Measurements from ENCODE around the gene MAP3K6. TPM values are rescaled to one million over a fixed set of nuclear protein-coding genes. Genes with fewer than 3 reads are reported as not detected.

Gene MAP3K6
- total RNA-seq, 1 experiment from 2014 or later, result 25.1 TPM

DNA sequence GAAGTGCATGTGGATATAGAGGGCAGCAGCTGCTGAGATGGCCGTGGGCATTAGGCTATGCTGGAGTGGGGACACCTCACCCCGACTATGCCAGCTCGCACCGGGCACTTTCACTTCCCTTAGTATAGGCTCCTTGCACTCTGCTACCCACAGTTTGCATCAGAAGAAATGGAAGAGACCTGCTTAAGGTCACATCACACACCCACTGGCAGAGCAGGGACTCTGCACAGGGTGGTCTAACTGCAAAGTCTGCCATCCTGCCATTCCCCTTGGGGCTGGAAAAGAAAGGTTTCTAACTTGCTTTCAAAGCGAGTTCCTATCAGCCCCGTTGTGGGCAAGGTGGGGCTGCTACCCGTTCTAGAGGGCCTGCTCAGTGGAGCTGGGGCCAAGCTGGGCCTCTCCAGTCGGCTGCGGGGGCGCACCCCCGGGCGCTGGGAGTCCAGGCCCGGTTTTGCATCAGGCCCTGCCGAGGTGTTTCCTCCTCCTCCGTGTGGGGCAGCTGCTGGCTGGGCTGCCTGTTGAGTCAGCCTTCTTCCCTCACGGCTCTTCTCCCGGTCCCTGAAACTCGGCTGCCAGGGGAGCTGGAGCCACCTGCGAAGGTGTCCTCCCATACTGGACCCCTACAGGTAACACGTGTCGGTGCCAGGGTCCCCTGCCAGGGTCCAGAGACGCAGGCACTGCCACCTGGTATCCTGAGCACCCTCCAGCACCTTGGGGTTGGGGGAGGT, 25.1 kb downstream of the MAP3K6 start, which contains the start of gene SYTL1:
TSS of gene SYTL1 (plus strand) at position 498 of the 728 bp plus-strand sequence. CDS start 3,313 bp downstream, outside the sequence.
- peak within 1 kb of the TSS; percentile 79 for H3K4me3 ChIP-seq (ENCODE audit: low read length)
- peak within 1 kb of the TSS; percentile 88 for H3K27ac ChIP-seq (ENCODE audit: low read length)
- no peaks in the 10 kb centered on the region for H3K9me3 ChIP-seq (ENCODE audit: low read length)
- H3K79me2 ChIP-seq (ENCODE audit: low read length), result peaks cover 24% of the 10 kb centered on the region
- peak; percentile 86 for DNase-seq
- peaks cover 37% of the 10 kb centered on the region for H3K4me1 ChIP-seq (ENCODE audit: insufficient read depth, low read length)
- peak within 1 kb of the TSS; percentile 89 for H2AFZ ChIP-seq (ENCODE audit: low read length)
- H3K4me2 ChIP-seq (ENCODE audit: low read length), result peak within 1 kb of the TSS; percentile 99
- H3F3A ChIP-seq (ENCODE audit: low read length, unreplicated experiment), result no peaks in the 10 kb centered on the region
- peak; percentile 72 for ATAC-seq
- H3K9ac ChIP-seq (ENCODE audit: low read length), result peak within 1 kb of the TSS; percentile 82
- TF ChIP-seq, protein P1, sequence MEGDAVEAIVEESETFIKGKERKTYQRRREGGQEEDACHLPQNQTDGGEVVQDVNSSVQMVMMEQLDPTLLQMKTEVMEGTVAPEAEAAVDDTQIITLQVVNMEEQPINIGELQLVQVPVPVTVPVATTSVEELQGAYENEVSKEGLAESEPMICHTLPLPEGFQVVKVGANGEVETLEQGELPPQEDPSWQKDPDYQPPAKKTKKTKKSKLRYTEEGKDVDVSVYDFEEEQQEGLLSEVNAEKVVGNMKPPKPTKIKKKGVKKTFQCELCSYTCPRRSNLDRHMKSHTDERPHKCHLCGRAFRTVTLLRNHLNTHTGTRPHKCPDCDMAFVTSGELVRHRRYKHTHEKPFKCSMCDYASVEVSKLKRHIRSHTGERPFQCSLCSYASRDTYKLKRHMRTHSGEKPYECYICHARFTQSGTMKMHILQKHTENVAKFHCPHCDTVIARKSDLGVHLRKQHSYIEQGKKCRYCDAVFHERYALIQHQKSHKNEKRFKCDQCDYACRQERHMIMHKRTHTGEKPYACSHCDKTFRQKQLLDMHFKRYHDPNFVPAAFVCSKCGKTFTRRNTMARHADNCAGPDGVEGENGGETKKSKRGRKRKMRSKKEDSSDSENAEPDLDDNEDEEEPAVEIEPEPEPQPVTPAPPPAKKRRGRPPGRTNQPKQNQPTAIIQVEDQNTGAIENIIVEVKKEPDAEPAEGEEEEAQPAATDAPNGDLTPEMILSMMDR (conservative IDR thresholded peaks at IDR 0.05; ENCODE audit: low read depth, low read length), result no peak
- TF ChIP-seq EZH2phosphoT487 (IDR thresholded peaks at IDR 0.05; ENCODE audit: borderline replicate concordance, low read length) (no peak), EZH2 (IDR thresholded peaks at IDR 0.05; ENCODE audit: low read length, unreplicated experiment) (no peak)
- H3K9me2 ChIP-seq (replicated peaks; ENCODE audit: low read length), result no peaks in the 10 kb centered on the region
- no peaks in the 10 kb centered on the region for H3K27me3 ChIP-seq (ENCODE audit: low read length)
- intact Hi-C loops (cut with micrococcal nuclease), result loop anchor here (1.0 to 5.0 kb wide), 3 partner anchors 8 to 39 kb away; partner anchors contain the start of gene TMEM222
- CTCF ChIA-PET, result interaction anchor here (0.6 to 0.7 kb wide), 2 partner anchors 25 to 46 kb away, joined by 3 to 5 read pairs; partner anchors contain the start of gene MAP3K6
- POLR2A ChIA-PET (ENCODE audit: unreplicated experiment), result interaction anchor here (0.5 to 0.6 kb wide), 2 partner anchors 24 to 356 kb away, joined by 3 to 21 read pairs; no protein-coding TSS in a partner anchor
- no peaks in the 10 kb centered on the region for H3K36me3 ChIP-seq (ENCODE audit: low read depth, low read length)
- no TSS peak for BruUV-seq (replicated peaks)
- H4K20me1 ChIP-seq (ENCODE audit: low read length), result no peaks in the 10 kb centered on the region

DNA sequence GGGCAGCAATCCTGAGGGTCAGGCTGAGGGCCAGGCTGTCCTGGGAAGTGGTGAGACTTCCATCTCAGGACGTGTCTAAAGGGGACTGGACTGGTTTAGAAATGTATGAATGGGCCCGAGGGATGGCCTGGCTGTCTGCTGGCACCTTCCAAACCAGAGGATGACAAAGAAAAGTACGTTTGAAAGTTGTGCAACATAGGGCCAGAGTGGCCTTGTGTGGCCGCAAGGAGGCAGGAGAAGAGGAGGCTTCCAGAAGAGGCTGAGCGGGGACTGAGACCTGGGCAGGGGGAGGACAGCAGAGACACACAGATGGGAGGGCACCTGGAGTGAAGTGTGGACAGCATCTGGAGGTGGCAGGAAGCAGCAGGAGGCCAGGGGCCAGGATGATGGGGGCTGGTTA, 27.5 kb downstream of the MAP3K6 start:
- ATAC-seq (no peak), DNase-seq (no peak)
- no peaks in the 10 kb centered on the region for H3F3A ChIP-seq (ENCODE audit: low read length, unreplicated experiment)
- H3K9me3 ChIP-seq (ENCODE audit: low read length), result no peaks in the 10 kb centered on the region
- H3K4me3 ChIP-seq (ENCODE audit: low read length), result no peak overlapping the region
- peaks cover 24% of the 10 kb centered on the region for H3K79me2 ChIP-seq (ENCODE audit: low read length)
- H3K27ac ChIP-seq (ENCODE audit: low read length), result no peak overlapping the region
- H3K4me2 ChIP-seq (ENCODE audit: low read length), result no peak overlapping the region
- peaks cover 12% of the 10 kb centered on the region; the same call in 1 of the 2 replicates for H3K36me3 ChIP-seq (ENCODE audit: low read depth, low read length)
- no peaks in the 10 kb centered on the region for H3K9me2 ChIP-seq (replicated peaks; ENCODE audit: low read length)
- no peak overlapping the region for H3K9ac ChIP-seq (ENCODE audit: low read length)
- H4K20me1 ChIP-seq (ENCODE audit: low read length), result no peaks in the 10 kb centered on the region
- peaks cover 37% of the 10 kb centered on the region for H3K4me1 ChIP-seq (ENCODE audit: insufficient read depth, low read length)
- BruUV-seq (replicated peaks), result no TSS peak
- TF ChIP-seq, protein P1 (conservative IDR thresholded peaks at IDR 0.05; ENCODE audit: low read depth, low read length), result no peak
- TF ChIP-seq EZH2 (IDR thresholded peaks at IDR 0.05; ENCODE audit: low read length, unreplicated experiment) (no peak), EZH2phosphoT487 (IDR thresholded peaks at IDR 0.05; ENCODE audit: borderline replicate concordance, low read length) (no peak)
- intact Hi-C loops (cut with micrococcal nuclease), result no loop called here
- H3K27me3 ChIP-seq (ENCODE audit: low read length), result no peaks in the 10 kb centered on the region
- ChIA-PET CTCF (no interaction called here), POLR2A (ENCODE audit: unreplicated experiment) (no interaction called here)
- H2AFZ ChIP-seq (ENCODE audit: low read length), result no peak overlapping the region

DNA sequence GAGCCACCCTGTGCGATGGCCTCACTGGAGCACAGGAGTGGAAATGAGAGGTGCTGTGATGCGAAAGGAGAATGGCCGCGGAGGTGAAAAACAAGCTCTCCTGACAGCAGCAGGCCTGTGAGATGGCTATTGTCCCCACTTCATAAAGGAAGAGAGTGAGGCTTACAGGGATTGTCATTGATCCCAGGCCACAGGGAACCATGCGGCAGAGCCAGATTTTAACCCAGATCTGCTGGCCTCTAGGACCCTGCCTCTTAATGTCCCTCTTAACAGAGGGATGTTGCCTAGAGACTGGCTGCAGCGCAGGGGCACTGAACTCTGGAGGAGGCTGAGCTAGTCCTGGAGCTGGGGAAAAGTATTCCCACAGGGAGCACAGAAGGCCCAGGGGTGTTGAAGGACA, 28.0 kb downstream of the MAP3K6 start:
- H3K4me1 ChIP-seq (ENCODE audit: insufficient read depth, low read length), result peaks cover 35% of the 10 kb centered on the region
- no peaks in the 10 kb centered on the region for H3K9me2 ChIP-seq (replicated peaks; ENCODE audit: low read length)
- no peaks in the 10 kb centered on the region for H3K27me3 ChIP-seq (ENCODE audit: low read length)
- H3K79me2 ChIP-seq (ENCODE audit: low read length), result peaks cover 19% of the 10 kb centered on the region
- no peak overlapping the region for H3K9ac ChIP-seq (ENCODE audit: low read length)
- intact Hi-C loops (cut with micrococcal nuclease), result no loop called here
- no peak overlapping the region for H3K4me3 ChIP-seq (ENCODE audit: low read length)
- no peak for TF ChIP-seq EZH2 (IDR thresholded peaks at IDR 0.05; ENCODE audit: low read length, unreplicated experiment)
- peaks cover 16% of the 10 kb centered on the region; the same call in 1 of the 2 replicates for H3K36me3 ChIP-seq (ENCODE audit: low read depth, low read length)
- no peaks in the 10 kb centered on the region for H3F3A ChIP-seq (ENCODE audit: low read length, unreplicated experiment)
- no peak overlapping the region for H3K4me2 ChIP-seq (ENCODE audit: low read length)
- ChIA-PET CTCF (no interaction called here), POLR2A (ENCODE audit: unreplicated experiment) (interaction anchor here (0.7 kb wide), 1 partner anchor 40 kb away, joined by 3 read pairs; no protein-coding TSS in a partner anchor)
- H3K9me3 ChIP-seq (ENCODE audit: low read length), result no peaks in the 10 kb centered on the region
- H4K20me1 ChIP-seq (ENCODE audit: low read length), result no peaks in the 10 kb centered on the region
- DNase-seq (no peak), ATAC-seq (no peak)
- no peak overlapping the region for H3K27ac ChIP-seq (ENCODE audit: low read length)
- H2AFZ ChIP-seq (ENCODE audit: low read length), result no peak overlapping the region
- BruUV-seq (replicated peaks), result no TSS peak

All from PC-3 (cell line).